HFFc6 (cell line): ENCODE results near the gene HGFAC. TPM values are rescaled to one million over a fixed set of nuclear protein-coding genes. Genes with fewer than 3 reads are reported as not detected.

Experiments
- DNase-seq: peaks from one replicate; pipeline ENCODE4 v3.0.0-alpha.2; 2018
- H3K27ac Mint-ChIP-seq: 2 replicates; pipeline ENCODE4 v1.8.0; 2020; ENCODE audit warnings: mild to moderate bottlenecking, mixed read lengths
- H3K27me3 Mint-ChIP-seq: 2 replicates; pipeline ENCODE4 v1.8.0; 2021; ENCODE audit warnings: mild to moderate bottlenecking, moderate library complexity, mixed read lengths; ENCODE audit not compliant: insufficient read depth
- H3K36me3 Mint-ChIP-seq: 2 replicates; pipeline ENCODE4 v1.8.0; 2021; ENCODE audit warnings: low read depth, mixed read lengths
- H3K4me1 Mint-ChIP-seq: 2 replicates; pipeline ENCODE4 v1.8.0; 2020; ENCODE audit warnings: low read depth, mixed read lengths
- H3K4me3 Mint-ChIP-seq: 2 replicates; pipeline ENCODE4 v1.8.0; 2020; ENCODE audit warnings: mild to moderate bottlenecking, moderate library complexity, mixed read lengths
- H3K9me3 Mint-ChIP-seq: 2 replicates; pipeline ENCODE4 v1.8.0; 2020; ENCODE audit warnings: mild to moderate bottlenecking, mixed read lengths
- total RNA-seq, 6 experiments: library from RNA; stranded (reverse); fragmentation: NEBNext Ultra II Directional; extraction: Animal tissue kit (Norgen Biotek cat#: 25700); gene quantifications; 2 replicates in 1 of 6; 3 replicates in 5 of 6; pipeline ENCODE4 v1.2.3, GENCODE V29; 2021
- TF ChIP-seq, protein P1 (sequence below): fragments of 200-600 bp; sonication (generic); IDR thresholded peaks from 2 replicates; pipeline ENCODE4 v1.5.0; 2021; ENCODE audit warnings: antibody characterized with exemption, mild to moderate bottlenecking

Gene HGFAC
- total RNA-seq, 6 experiments from 2014 or later = 0.07 TPM; not detected in 5

DNA sequence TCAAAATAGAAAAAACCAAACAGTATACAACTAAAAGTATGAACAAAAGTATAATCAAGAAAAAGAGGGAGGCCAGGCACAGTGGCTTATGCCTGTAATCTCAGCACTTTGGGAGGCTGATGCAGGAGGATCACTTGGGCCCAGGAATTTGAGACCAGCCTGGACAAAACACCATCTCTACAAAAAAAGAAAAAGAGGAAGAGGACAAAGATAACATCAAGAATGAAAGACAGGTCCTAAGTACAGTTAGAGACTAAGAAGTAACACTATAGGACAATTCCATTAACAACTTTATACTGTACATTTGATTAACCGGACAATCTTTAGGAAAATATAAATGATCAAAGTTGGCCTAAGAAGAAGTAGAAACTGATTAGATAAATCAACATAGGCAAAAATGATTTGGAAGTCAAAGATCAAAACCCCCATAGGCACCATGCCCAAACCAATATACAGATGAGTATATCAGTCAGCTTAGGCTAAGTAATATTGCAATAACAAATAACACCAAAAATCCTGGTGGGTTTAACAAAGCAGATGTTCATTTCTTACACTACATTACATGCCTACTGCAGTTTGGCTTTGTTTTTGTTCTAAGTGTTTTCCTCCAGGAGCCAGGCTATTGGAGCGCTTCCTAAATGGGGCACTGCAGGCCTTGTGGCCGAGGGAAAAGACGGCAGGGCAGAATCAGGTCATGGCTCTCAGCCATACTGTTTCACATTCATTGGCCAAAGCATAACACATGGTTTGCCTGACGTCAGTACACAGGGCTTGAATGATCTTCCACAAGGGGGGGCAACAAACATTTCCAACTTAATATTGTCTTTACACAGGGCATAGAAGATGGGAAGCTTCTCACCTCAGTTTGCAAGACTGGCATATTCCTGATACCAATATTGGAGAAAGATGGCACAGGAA is 42.2 kb upstream of the HGFAC start:
- TF ChIP-seq, protein P1, sequence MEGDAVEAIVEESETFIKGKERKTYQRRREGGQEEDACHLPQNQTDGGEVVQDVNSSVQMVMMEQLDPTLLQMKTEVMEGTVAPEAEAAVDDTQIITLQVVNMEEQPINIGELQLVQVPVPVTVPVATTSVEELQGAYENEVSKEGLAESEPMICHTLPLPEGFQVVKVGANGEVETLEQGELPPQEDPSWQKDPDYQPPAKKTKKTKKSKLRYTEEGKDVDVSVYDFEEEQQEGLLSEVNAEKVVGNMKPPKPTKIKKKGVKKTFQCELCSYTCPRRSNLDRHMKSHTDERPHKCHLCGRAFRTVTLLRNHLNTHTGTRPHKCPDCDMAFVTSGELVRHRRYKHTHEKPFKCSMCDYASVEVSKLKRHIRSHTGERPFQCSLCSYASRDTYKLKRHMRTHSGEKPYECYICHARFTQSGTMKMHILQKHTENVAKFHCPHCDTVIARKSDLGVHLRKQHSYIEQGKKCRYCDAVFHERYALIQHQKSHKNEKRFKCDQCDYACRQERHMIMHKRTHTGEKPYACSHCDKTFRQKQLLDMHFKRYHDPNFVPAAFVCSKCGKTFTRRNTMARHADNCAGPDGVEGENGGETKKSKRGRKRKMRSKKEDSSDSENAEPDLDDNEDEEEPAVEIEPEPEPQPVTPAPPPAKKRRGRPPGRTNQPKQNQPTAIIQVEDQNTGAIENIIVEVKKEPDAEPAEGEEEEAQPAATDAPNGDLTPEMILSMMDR = peak; percentile 35; the same call in 1 of the 2 replicates
- Mint-ChIP-seq H3K4me1 (peaks cover 26% of the 10 kb centered on the region), H3K27me3 (peaks cover 5% of the 10 kb centered on the region), H3K36me3 (peaks cover 11% of the 10 kb centered on the region), H3K4me3 (no peak overlapping the region), H3K9me3 (peaks cover 6% of the 10 kb centered on the region), H3K27ac (no peak overlapping the region)
- peak; percentile 8 for DNase-seq

DNA sequence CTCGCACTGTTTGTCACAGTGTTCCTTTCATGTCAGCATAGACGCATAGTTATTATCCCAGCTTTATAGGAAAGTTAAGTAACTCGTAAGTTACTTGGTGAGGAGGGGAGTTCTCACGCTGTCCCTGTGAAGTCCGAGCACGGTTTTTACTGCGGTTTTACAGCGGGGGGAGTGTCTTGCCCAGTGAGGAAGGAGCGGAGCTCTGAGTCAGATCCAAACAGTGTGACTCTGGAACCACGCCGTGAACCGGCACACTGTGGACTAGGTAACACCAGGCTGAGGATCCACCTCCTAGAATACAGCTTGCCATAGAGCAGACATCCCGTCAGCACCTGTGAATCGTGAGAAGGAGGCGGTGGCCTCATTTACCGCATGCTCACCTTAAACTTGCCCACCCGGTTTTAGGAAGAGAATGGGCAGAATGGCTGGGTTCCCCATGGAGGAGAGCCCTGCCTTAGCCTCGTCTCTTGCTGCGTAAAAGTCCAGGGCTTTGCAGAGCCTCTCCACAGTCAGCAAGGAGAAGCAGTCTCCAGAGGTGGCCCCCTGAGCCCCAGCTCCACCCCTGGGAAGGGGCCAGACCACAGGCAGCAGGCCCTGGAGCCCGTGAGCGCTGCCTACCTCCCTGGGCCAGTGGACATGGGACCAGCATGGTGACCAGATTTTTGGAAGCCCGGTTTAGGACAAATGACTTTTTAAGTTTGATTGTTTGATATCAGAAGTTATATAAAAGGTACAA is 40.2 kb upstream of the HGFAC start:
- Mint-ChIP-seq H3K36me3 (peaks cover 18% of the 10 kb centered on the region), H3K9me3 (peaks cover 12% of the 10 kb centered on the region), H3K27me3 (peaks cover 11% of the 10 kb centered on the region), H3K4me1 (peaks cover 26% of the 10 kb centered on the region), H3K27ac (peak overlapping the region; percentile 77), H3K4me3 (peak overlapping the region; percentile 32; the same call in 1 of the 2 replicates)
- TF ChIP-seq, protein P1 = no peak
- peak; percentile 66 for DNase-seq

DNA sequence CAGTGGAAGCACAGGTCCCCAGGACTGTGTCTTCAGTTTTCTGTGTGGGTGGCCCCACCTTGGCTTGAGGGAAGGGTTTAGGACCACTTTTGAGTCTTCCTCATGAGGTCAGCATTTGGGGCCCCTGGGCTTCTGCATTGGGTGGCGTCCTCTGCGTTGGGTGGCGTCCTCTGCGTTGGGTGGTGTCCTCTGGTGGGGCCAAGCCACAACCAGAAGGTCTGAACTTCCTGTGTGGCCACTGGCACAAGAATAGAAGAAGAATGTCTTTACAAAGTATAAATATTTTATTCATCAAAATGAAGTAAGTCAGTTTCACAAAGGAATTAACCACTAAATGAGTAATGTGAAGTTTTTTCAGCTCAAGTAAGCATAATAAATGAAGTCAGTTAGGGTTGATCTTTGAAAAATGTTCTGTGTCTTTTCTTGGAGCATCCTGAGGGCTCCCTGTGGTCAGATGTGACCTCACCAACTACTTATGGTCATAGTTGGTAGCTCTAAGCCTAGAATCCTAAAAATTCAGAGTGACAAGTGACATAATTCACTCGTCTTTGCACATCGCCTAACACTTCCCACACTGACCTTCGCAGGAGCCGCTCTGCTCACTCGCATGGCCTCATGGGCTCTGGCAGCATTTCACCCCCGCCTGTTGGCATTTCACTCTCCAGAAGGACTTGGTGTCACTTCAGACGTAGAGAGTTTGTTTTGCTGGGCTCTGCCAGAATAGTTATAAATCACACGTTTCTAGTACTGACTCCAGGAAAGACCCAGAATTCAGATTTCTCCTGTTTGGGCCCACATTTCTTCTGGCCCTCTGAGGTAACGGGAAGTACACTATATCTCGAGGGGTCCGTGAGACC is 39.0 kb upstream of the HGFAC start:
- peak overlapping the region; percentile 95 for H3K27ac Mint-ChIP-seq
- H3K4me3 Mint-ChIP-seq = peak overlapping the region; percentile 68
- DNase-seq = peak; percentile 91
- H3K36me3 Mint-ChIP-seq = peaks cover 17% of the 10 kb centered on the region
- H3K4me1 Mint-ChIP-seq = peaks cover 26% of the 10 kb centered on the region
- peaks cover 12% of the 10 kb centered on the region for H3K9me3 Mint-ChIP-seq
- TF ChIP-seq, protein P1 = no peak
- peaks cover 11% of the 10 kb centered on the region for H3K27me3 Mint-ChIP-seq

DNA sequence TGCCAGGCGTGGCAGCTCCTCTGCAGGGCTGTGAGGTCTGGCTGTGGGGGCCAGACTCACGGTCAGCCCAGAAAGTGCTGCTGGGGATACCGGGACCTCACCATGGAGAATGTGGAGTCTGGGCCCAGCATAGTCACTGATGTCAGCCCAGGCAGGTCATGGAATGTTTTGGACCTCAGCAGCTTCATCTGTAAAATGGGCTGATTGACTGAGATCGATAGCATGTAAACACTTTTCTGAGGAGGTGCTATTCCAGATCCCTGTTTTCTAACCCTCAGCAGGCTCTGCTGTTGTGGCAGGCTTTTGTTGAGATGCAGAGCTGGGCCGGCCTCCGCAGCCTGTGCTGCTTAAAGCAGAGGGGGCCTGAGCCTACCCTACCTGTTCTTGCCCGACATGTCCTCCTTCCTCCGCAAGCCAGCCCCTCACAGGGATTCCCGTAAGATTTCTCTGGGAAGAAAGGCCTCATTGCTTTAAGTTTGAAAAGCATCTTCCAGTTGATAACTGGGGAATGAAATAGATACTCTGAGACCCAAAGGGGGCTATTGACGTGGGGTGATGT is 38.3 kb upstream of the HGFAC start:
- H3K9me3 Mint-ChIP-seq = peaks cover 12% of the 10 kb centered on the region
- peaks cover 11% of the 10 kb centered on the region for H3K27me3 Mint-ChIP-seq
- TF ChIP-seq, protein P1 = no peak
- no peak overlapping the region; the same call in 1 of the 2 replicates for H3K4me3 Mint-ChIP-seq
- H3K36me3 Mint-ChIP-seq = peaks cover 17% of the 10 kb centered on the region
- peak overlapping the region; percentile 95 for H3K27ac Mint-ChIP-seq
- no peak for DNase-seq
- peaks cover 26% of the 10 kb centered on the region for H3K4me1 Mint-ChIP-seq

DNA sequence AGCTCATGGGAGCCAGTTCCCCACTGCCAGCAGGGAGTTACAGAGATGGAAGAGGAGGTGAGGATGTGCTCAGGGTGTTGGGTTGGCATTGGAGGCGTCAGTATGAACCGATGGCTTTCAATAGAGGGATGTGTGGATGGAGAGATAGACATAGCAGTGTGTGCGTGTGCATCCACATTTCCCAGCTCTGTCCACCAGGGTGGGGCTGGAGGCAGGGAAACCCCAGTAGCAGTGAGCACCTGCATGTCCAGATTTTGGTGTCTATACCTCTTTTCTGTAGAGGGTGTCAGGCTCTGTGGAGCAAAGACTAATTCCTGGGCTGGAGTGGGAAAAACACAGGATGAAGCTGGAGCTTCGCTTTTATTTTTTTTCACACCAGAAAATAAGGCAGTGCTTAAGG is 37.2 kb upstream of the HGFAC start:
- Mint-ChIP-seq H3K36me3 (peaks cover 17% of the 10 kb centered on the region), H3K27ac (no peak overlapping the region), H3K27me3 (peaks cover 11% of the 10 kb centered on the region), H3K9me3 (peaks cover 12% of the 10 kb centered on the region), H3K4me3 (no peak overlapping the region), H3K4me1 (peaks cover 26% of the 10 kb centered on the region)
- no peak for DNase-seq
- TF ChIP-seq, protein P1 = no peak; the same call in 1 of the 2 replicates
